Cardiac muscle cell (in vitro differentiated cells and primary cell): ENCODE results near the gene RPL21. TPM values are rescaled to one million over a fixed set of nuclear protein-coding genes. Genes with fewer than 3 reads are reported as not detected.

Experiments
- DNase-seq, 2 donors: peaks; one replicate each; pipeline versions ENCODE4 v3.0.0 to v3.0.0-alpha.2; 2010 to 2017; ENCODE audit warnings: low read depth in 1 of 2, low spot score in 1 of 2
- H3K27ac ChIP-seq: fragments of 200-600 bp; sonication (generic); 2 replicates; pipeline ENCODE4 v1.5.1; 2016
- H3K27me3 ChIP-seq: fragments of 200-600 bp; sonication (generic); 2 replicates; pipeline ENCODE4 v1.6.0; 2016; ENCODE audit warnings: control low read depth
- H3K36me3 ChIP-seq: fragments of 200-600 bp; sonication (generic); 2 replicates; pipeline ENCODE4 v1.5.1; 2016; ENCODE audit warnings: control low read depth
- H3K4me1 ChIP-seq: fragments of 200-600 bp; sonication (generic); 2 replicates; pipeline ENCODE4 v1.8.1; 2017; ENCODE audit warnings: low read depth, mild to moderate bottlenecking, mixed run types
- H3K4me3 ChIP-seq: fragments of 200-600 bp; sonication (generic); 2 replicates; pipeline ENCODE4 v1.5.1; 2016; ENCODE audit warnings: mild to moderate bottlenecking
- H3K9me3 ChIP-seq: fragments of 200-600 bp; sonication (generic); 2 replicates; pipeline ENCODE4 v1.5.1; 2017; ENCODE audit warnings: low read depth, mild to moderate bottlenecking, control low read depth
- CTCF ChIP-seq: IDR thresholded peaks from 2 replicates; pipeline ENCODE4 v1.5.1; 2012; ENCODE audit warnings: low read depth, mild to moderate bottlenecking, low read length
- polyA plus RNA-seq: library from polyadenylated mRNA; unstranded; fragments of >200 nt; fragmentation: Nextera tagmentation; extraction: Ambion mirVana; gene quantifications from 2 replicates; pipeline ENCODE4 v1.2.1, GENCODE V29; 2016
- total RNA-seq: library from RNA; depleted of rRNA; stranded (reverse); fragments of >200 nt; gene quantifications from 2 replicates; pipeline ENCODE4 v1.2.3, GENCODE V29; 2016

The RPL21 gene
- total and polyA plus RNA-seq, 2 experiments from 2014 or later: 367 to 410 TPM

DNA sequence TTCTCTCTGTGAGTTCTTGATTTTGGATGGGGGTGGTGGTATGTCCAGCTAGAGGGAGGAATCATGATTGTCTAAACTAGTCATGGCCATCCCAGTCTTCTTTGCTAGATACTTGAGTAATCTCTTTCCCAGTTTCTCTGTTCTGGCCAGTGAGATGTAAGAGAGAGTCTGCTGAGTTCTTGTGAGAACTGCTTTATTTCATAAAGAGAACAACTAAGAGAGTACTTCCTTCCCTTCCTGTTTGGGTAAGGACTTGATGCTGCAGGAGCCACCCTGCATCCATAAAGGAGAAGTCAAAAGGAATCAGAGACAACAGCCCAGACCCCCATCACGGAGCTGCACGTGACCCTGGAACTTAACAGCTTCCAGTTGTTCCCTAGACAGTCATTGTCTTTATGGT lies 16.2 kb downstream of the RPL21 start:
- Histone ChIP-seq H3K4me3 (no peak overlapping the region), H3K4me1 (no peaks in the 10 kb centered on the region), H3K27me3 (peaks cover 9% of the 10 kb centered on the region), H3K27ac (no peak overlapping the region), H3K9me3 (no peaks in the 10 kb centered on the region), H3K36me3 (no peaks in the 10 kb centered on the region)
- DNase-seq: no peak
- TF ChIP-seq CTCF: no peak

GRCh38 chr13:27269114-27269665 lies 17.8 kb downstream of the RPL21 start:
- DNase-seq: no peak
- Histone ChIP-seq H3K36me3 (no peaks in the 10 kb centered on the region), H3K9me3 (no peaks in the 10 kb centered on the region), H3K4me3 (no peak overlapping the region), H3K27ac (no peak overlapping the region), H3K27me3 (peaks cover 9% of the 10 kb centered on the region), H3K4me1 (no peaks in the 10 kb centered on the region)
- TF ChIP-seq CTCF: no peak

DNA sequence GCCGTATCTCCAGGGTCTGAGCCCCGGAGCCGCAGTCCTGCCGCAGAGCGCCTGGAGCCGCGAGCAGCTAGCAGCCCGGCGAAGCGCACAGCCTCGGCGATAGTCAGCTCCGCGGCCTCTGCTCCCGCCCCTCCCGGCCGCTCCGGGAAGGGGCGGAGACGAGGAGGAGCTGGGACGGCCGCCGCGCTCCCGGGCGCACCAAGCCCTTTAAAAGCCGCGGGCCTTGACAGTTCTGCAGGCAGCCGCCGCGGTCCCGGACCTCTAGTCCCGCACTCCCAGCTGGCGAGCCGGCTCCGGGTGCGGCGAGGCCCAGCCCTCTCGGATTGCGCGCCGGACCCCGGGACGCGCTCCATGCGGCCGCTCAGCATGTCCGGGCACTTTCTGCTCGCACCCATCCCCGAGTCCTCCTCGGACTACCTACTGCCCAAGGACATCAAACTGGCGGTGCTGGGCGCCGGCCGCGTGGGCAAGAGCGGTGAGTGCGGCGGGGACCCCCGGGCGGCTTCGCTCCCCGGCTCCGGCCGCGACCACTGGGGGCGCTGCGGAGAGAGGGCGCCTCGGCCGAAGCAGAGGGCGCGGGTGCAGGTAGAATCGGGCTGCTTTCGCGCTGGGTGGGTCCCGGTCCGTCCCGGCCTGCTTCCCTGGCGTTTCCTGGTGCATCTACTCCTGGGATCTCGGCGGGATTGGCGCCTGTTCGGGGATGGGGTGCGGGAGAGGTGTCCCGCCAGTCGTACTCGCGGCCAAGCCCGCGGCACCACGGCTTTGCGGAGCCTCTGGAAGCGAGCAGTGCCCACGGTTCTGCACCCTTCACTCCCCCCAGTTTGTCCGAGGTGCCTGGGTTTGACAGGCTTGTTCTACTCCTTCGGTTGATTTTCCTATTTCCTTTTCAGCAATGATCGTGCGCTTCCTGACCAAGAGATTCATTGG lies 19.5 kb downstream of the RPL21 start, which contains the start of gene RASL11A:
RASL11A (plus strand) TSS at position 237 of the 927 bp plus-strand sequence; CDS start at position 352, 115 bp downstream.
- Histone ChIP-seq H3K27me3 (peaks cover 9% of the 10 kb centered on the region), H3K9me3 (no peaks in the 10 kb centered on the region), H3K4me3 (peak within 1 kb of the TSS; percentile 53), H3K36me3 (no peaks in the 10 kb centered on the region), H3K4me1 (no peaks in the 10 kb centered on the region), H3K27ac (no peak within 1 kb of the TSS)
- TF ChIP-seq CTCF: peak; percentile 86
- peak; percentile 91 for DNase-seq

DNA sequence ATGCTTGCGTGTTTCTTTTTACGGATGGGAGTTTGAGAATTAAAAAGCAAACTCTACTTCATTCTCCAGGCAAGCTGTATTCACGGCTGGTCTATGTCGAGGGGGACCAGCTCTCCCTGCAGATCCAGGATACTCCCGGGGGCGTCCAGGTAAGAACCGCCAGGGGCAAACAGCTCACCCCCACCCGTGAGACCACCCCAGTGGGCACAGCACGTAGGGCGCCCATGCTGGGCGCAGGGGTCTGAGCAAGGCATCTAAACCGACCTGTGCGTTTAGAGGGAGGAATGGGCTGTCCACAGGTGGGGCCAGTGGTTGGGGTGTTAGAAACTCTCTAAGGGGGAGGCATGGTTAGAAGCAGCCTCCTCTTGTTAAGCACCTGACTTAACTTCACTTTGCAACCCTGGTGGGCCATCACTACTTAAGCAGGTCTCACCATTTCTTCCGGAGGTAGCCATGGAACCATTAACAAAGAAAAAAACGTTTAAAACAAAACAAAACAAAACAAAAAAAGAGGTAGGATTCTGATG lies 20.3 kb downstream of the RPL21 start:
- TF ChIP-seq CTCF: no peak
- Histone ChIP-seq H3K4me3 (peak overlapping the region; percentile 53), H3K27ac (no peak overlapping the region), H3K4me1 (no peaks in the 10 kb centered on the region), H3K9me3 (no peaks in the 10 kb centered on the region), H3K27me3 (peaks cover 9% of the 10 kb centered on the region), H3K36me3 (no peaks in the 10 kb centered on the region)
- no peak for DNase-seq

DNA sequence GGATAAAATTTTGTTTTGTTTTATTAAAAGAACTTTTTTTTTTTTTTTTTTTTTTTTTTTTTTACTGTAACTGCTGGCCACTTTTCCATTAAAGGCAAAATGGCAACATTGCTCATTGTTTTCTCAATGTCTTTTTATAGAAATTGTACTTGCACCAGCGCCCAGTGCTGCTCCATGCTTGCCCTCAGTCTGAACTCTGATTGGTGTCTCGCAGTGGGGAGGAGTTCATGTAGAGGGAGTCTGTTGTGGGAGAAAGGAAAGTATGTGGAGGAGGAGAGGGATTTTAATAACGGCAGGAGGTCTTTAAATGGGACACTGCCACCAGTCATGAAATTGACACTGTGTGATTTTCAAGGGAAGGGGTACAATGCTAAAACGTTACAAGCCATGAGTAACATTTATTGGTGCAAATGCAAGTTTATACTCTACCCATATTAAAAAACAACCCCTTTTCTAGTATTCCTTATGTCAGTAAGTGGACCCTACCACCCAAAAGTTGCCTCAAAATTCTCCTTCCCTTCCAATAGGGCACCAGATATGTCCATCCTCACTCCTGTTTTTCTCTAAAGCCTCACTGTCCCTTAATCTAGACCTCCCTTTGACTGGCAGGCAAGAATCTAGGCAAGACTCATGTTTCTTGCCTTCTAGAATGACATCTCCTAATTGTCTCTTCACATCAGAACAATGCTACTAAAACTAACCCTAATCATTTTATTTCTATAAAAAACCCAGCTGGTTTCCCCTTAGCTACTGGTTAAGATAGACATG lies 22.5 kb downstream of the RPL21 start:
- H3K4me1 ChIP-seq: no peaks in the 10 kb centered on the region
- no peak for TF ChIP-seq CTCF
- DNase-seq: peak; percentile 14 to 72
- H3K27ac ChIP-seq: no peak overlapping the region
- peaks cover 9% of the 10 kb centered on the region for H3K27me3 ChIP-seq
- H3K4me3 ChIP-seq: no peak overlapping the region
- H3K9me3 ChIP-seq: no peaks in the 10 kb centered on the region
- H3K36me3 ChIP-seq: no peaks in the 10 kb centered on the region
